H1 (cell line): Measurements from ENCODE around the gene LHFPL3. TPM values are rescaled to one million over a fixed set of nuclear protein-coding genes. Genes with fewer than 3 reads are reported as not detected.

Source experiments
- CTCF ChIA-PET: fragments of 300-600 bp; sonication (Branson Sonifier 250); formaldehyde crosslinking; loops from one replicate; lab custom pipeline; 2021; ENCODE audit not compliant: partially characterized antibody; lab: Charles Lee
- POLR2A ChIA-PET: fragments of 300-600 bp; sonication (Branson Sonifier 250); formaldehyde crosslinking; loops from one replicate; lab custom pipeline; 2021; ENCODE audit warnings: inconsistent platforms; ENCODE audit not compliant: partially characterized antibody; lab: Charles Lee
- DNase-seq, 2 experiments: peaks; one replicate each; pipeline versions ENCODE4 v3.0.0 to v3.0.0-alpha.2; 2010 to 2022; ENCODE audit warnings: low spot score in 2 of 2, low read depth in 1 of 2, mixed read lengths in 1 of 2
- FAIRE-seq: peaks from 2 replicates; lab custom pipeline; 2011; peaks lifted over from hg19 to GRCh38; lab: Jason Lieb, UNC
- H2AFZ ChIP-seq: 2 replicates; pipeline ENCODE4 v1.8.1; 2012; ENCODE audit warnings: low read length, inconsistent platforms
- H2AK5ac ChIP-seq: 2 replicates; pipeline ENCODE4 v1.6.1; 2013; ENCODE audit warnings: low read depth, low read length
- H2BK120ac ChIP-seq: replicated peaks from 2 replicates; pipeline ENCODE3; 2013; ENCODE audit warnings: low read depth, low read length, inconsistent platforms
- H2BK12ac ChIP-seq: 2 replicates; pipeline ENCODE4 v1.6.1; 2013; ENCODE audit warnings: low read depth, low read length
- H2BK15ac ChIP-seq: 2 replicates; pipeline ENCODE4 v1.6.1; 2013; ENCODE audit warnings: low read length
- H2BK20ac ChIP-seq: 2 replicates; pipeline ENCODE4 v1.6.1; 2013; ENCODE audit warnings: low read length
- H2BK5ac ChIP-seq: 2 replicates; pipeline ENCODE4 v1.6.1; 2013; ENCODE audit warnings: low read depth, low read length
- H3K14ac ChIP-seq: 2 replicates; pipeline ENCODE4 v1.6.1; 2013; ENCODE audit warnings: inconsistent platforms; ENCODE audit not compliant: insufficient read length
- H3K18ac ChIP-seq: 2 replicates; pipeline ENCODE4 v1.6.1; 2013; ENCODE audit warnings: low read length; ENCODE audit errors: extremely low read depth
- H3K23ac ChIP-seq: 2 replicates; pipeline ENCODE4 v1.6.1; 2013; ENCODE audit warnings: inconsistent platforms; ENCODE audit not compliant: insufficient read length
- H3K23me2 ChIP-seq: 2 replicates; pipeline ENCODE4 v1.6.1; 2013; ENCODE audit warnings: low read depth, low read length
- H3K27ac ChIP-seq: 2 replicates; pipeline ENCODE4 v1.6.1; 2011; ENCODE audit warnings: low read depth, low read length, inconsistent platforms
- H3K27me3 ChIP-seq, 4 experiments: replicated peaks in 1 of 4; 1 replicate in 1 of 4; 2 replicates in 3 of 4; pipeline versions ENCODE4 v1.6.1 to v1.8.1; 2011 to 2013; ENCODE audit warnings: low read length in 3 of 4, mild to moderate bottlenecking in 3 of 4, inconsistent platforms in 2 of 4, mixed read lengths in 2 of 4, moderate library complexity in 1 of 4; ENCODE audit not compliant: control insufficient read depth in 3 of 4, insufficient read depth in 3 of 4; ENCODE audit errors: extremely low read depth in 1 of 4
- H3K36me3 ChIP-seq, 4 experiments: 2 replicates each; pipeline versions ENCODE4 v1.6.1 to v1.8.1; 2011 to 2013; ENCODE audit warnings: mild to moderate bottlenecking in 4 of 4, low read length in 3 of 4, moderate library complexity in 2 of 4, control low read depth in 1 of 4, inconsistent platforms in 1 of 4; ENCODE audit not compliant: insufficient read depth in 4 of 4, control insufficient read depth in 2 of 4
- H3K4ac ChIP-seq: replicated peaks from 2 replicates; pipeline ENCODE3; 2013; ENCODE audit warnings: low read length, low read depth, mixed read lengths, inconsistent platforms; ENCODE audit not compliant: insufficient read length
- H3K4me1 ChIP-seq, 4 experiments: replicated peaks in 1 of 4; 1 replicate in 1 of 4; 2 replicates in 3 of 4; pipeline versions ENCODE4 v1.6.1 to v1.8.1; 2011 to 2013; ENCODE audit warnings: low read length in 3 of 4, inconsistent platforms in 2 of 4, mixed read lengths in 1 of 4; ENCODE audit not compliant: insufficient read depth in 4 of 4, control insufficient read depth in 3 of 4
- H3K4me2 ChIP-seq, 2 experiments: 2 replicates each; pipeline versions ENCODE4 v1.6.1 to v1.8.1; 2011 to 2013; ENCODE audit warnings: low read depth in 2 of 2, low read length in 2 of 2, control low read depth in 1 of 2, inconsistent platforms in 1 of 2, mild to moderate bottlenecking in 1 of 2; ENCODE audit not compliant: insufficient read depth in 1 of 2
- H3K4me3 ChIP-seq, 4 experiments: fragments of 200-600, 300-600 bp in 1 of 4; sonication (generic), shearing (Covaris generic), sonication (Bioruptor Twin) in 1 of 4; 2 replicates each; pipeline versions ENCODE4 v1.5.1 to v1.8.1; 2011 to 2016; ENCODE audit warnings: low read length in 4 of 4, low read depth in 3 of 4, control low read depth in 2 of 4, inconsistent platforms in 2 of 4, mild to moderate bottlenecking in 2 of 4, mixed read lengths in 1 of 4, moderate library complexity in 1 of 4; ENCODE audit not compliant: insufficient read depth in 2 of 4; ENCODE audit errors: extremely low read depth in 1 of 4
- H3K56ac ChIP-seq: replicated peaks from 2 replicates; pipeline ENCODE3; 2013; ENCODE audit warnings: low read depth, mild to moderate bottlenecking, mixed read lengths, low read length, inconsistent platforms; ENCODE audit not compliant: insufficient read length
- H3K79me1 ChIP-seq: 2 replicates; pipeline ENCODE4 v1.6.1; 2013; ENCODE audit warnings: low read depth, low read length, control low read depth
- H3K79me2 ChIP-seq, 2 experiments: 2 replicates each; pipeline versions ENCODE4 v1.6.1 to v1.8.1; 2012 to 2013; ENCODE audit warnings: low read length in 2 of 2, mild to moderate bottlenecking in 2 of 2, inconsistent platforms in 1 of 2; ENCODE audit not compliant: insufficient read depth in 2 of 2, control insufficient read depth in 1 of 2
- H3K9ac ChIP-seq, 4 experiments: replicated peaks in 1 of 4; 1 replicate in 1 of 4; 2 replicates in 3 of 4; pipeline versions ENCODE4 v1.6.1 to v1.8.1; 2011 to 2013; ENCODE audit warnings: low read depth in 3 of 4, low read length in 3 of 4, control low read depth in 2 of 4, mild to moderate bottlenecking in 2 of 4, moderate library complexity in 2 of 4, inconsistent platforms in 1 of 4; ENCODE audit errors: extremely low read depth in 1 of 4
- H3K9me3 ChIP-seq, 2 experiments: 2 replicates each; pipeline versions ENCODE4 v1.6.1 to v1.8.1; 2012 to 2013; ENCODE audit warnings: mild to moderate bottlenecking in 2 of 2, moderate library complexity in 2 of 2, control low read depth in 1 of 2, inconsistent platforms in 1 of 2, low read depth in 1 of 2, low read length in 1 of 2, mixed read lengths in 1 of 2; ENCODE audit not compliant: insufficient read depth in 2 of 2
- H4K20me1 ChIP-seq, 2 experiments: replicated peaks in 1 of 2; 2 replicates each; pipeline versions ENCODE3 to v1.8.1; 2011 to 2013; ENCODE audit warnings: inconsistent platforms in 2 of 2, low read length in 2 of 2, mild to moderate bottlenecking in 1 of 2; ENCODE audit not compliant: insufficient read depth in 2 of 2, control insufficient read depth in 1 of 2
- H4K5ac ChIP-seq: 2 replicates; pipeline ENCODE4 v1.6.1; 2013; ENCODE audit warnings: low read length, low read depth, mixed read lengths, inconsistent platforms; ENCODE audit not compliant: insufficient read length
- H4K8ac ChIP-seq: 2 replicates; pipeline ENCODE4 v1.8.0; 2013; ENCODE audit warnings: mild to moderate bottlenecking, moderate library complexity, low read length, inconsistent platforms; ENCODE audit not compliant: insufficient read depth; ENCODE audit errors: extremely low read depth
- H4K91ac ChIP-seq: replicated peaks from 2 replicates; pipeline ENCODE3; 2013; ENCODE audit warnings: low read length, mixed read lengths, inconsistent platforms; ENCODE audit not compliant: insufficient read length
- CBX8 ChIP-seq: fragments of 300-800, 300-1000 bp; sonication (generic); IDR thresholded peaks from 2 replicates; pipeline ENCODE4 v1.7.1; 2016; ENCODE audit warnings: low read depth, low read length, borderline replicate concordance
- EP300 ChIP-seq, 2 experiments: IDR thresholded peaks; 1 replicate in 1 of 2; 2 replicates in 1 of 2; pipeline ENCODE4 v1.6.1; 2011 to 2012; ENCODE audit warnings: low read depth in 2 of 2, low read length in 2 of 2, mild to moderate bottlenecking in 2 of 2, borderline replicate concordance in 1 of 2, inconsistent platforms in 1 of 2, moderate library complexity in 1 of 2
- HDAC2 ChIP-seq, 2 experiments: fragments of 300-600 bp in 1 of 2; sonication (generic) in 1 of 2; IDR thresholded peaks; 2 replicates each; pipeline ENCODE4 v1.6.1; 2011 to 2012; ENCODE audit warnings: low read depth in 2 of 2, low read length in 2 of 2, mild to moderate bottlenecking in 2 of 2, moderate library complexity in 2 of 2, borderline replicate concordance in 1 of 2, inconsistent platforms in 1 of 2
- POLR2AphosphoS5 ChIP-seq: IDR thresholded peaks from 2 replicates; pipeline ENCODE4 v1.6.1; 2011; ENCODE audit warnings: low read depth, low read length
- SUZ12 ChIP-seq: fragments of 200-600 bp; sonication (generic); IDR thresholded peaks from 2 replicates; pipeline ENCODE4 v1.6.1; 2012; ENCODE audit warnings: mild to moderate bottlenecking, inconsistent platforms, low read length, moderate library complexity, mixed read lengths
- TEAD4 ChIP-seq: IDR thresholded peaks from 2 replicates; pipeline ENCODE4 v1.6.1; 2012; ENCODE audit warnings: low read depth, low read length, inconsistent platforms, mixed read lengths
- YY1 ChIP-seq: IDR thresholded peaks from 2 replicates; pipeline ENCODE4 v1.6.1; 2011; ENCODE audit warnings: low read depth, mild to moderate bottlenecking, low read length
- WGBS, 2 experiments: shearing (Covaris generic) in 1 of 2; methylation state at CpG; one replicate each; pipeline versions ENCODE4 v1.1.6 to v1.1.7; 2013 to 2015; ENCODE audit warnings: low lambda C conversion rate in 2 of 2, mixed read lengths in 2 of 2, inconsistent platforms in 1 of 2, low coverage in 1 of 2, missing lambda C conversion rate in 1 of 2; ENCODE audit not compliant: insufficient replicate concordance in 2 of 2, insufficient coverage in 1 of 2, insufficient read length in 1 of 2; ENCODE audit errors: extremely low coverage in 1 of 2, missing lambda C conversion rate in 1 of 2; 5-methylcytosine and 5-hydroxymethylcytosine counted together
- polyA plus RNA-seq, 7 experiments: library from polyadenylated mRNA; depleted of rRNA in 3 of 7; stranded (reverse) in 5 of 7; unstranded in 2 of 7; fragments of >200 nt in 5 of 7; fragments of 200-250 nt in 2 of 7; gene quantifications; 1 replicate in 5 of 7; 2 replicates in 1 of 7; 4 replicates in 1 of 7; pipeline versions ENCODE4 v1.2.1 to v1.2.3, GENCODE V29; 2011 to 2013; ENCODE audit warnings: missing spikeins in 2 of 7, mixed read lengths in 2 of 7
- total RNA-seq: library from RNA; stranded (reverse); fragmentation: NEBNext Ultra II Directional; extraction: Animal tissue kit (Norgen Biotek cat#: 25700); gene quantifications from 2 replicates; pipeline ENCODE4 v1.2.1, GENCODE V29; 2021
- TF ChIP-seq, protein P1 (sequence below), 3 experiments: IDR thresholded peaks; 1 replicate in 2 of 3; 2 replicates in 1 of 3; pipeline versions ENCODE4 v1.5.1 to v1.6.1; 2011; ENCODE audit warnings: low read length in 3 of 3, mild to moderate bottlenecking in 3 of 3, inconsistent platforms in 2 of 3, low read depth in 1 of 3, moderate library complexity in 1 of 3; ENCODE audit not compliant: insufficient read depth in 1 of 3; ENCODE audit errors: control extremely low read depth in 1 of 3

The LHFPL3 gene
- total and polyA plus RNA-seq, 2 of the 8 experiments (the other 6 are each of a cell fraction or from before 2014, with no cell fraction given) = 0.24 to 0.50 TPM

- Histone ChIP-seq H2BK5ac (no peak overlapping the region), H3K23ac (no peak overlapping the region), H3K56ac (no peak overlapping the region), H3K4me2 (no peak overlapping the region), H3K9ac (no peak overlapping the region), H3K36me3 (no peaks in the 10 kb centered on the region; a peak in 1 of 8 replicates), H2BK12ac (no peak overlapping the region), H3K27me3 (no peaks in the 10 kb centered on the region), H3K27ac (no peak overlapping the region), H3K4me1 (peaks cover 3 to 11% (median 5%) of the 10 kb centered on the region in 4 experiments; a peak in 6 of 7 replicates), H3K79me2 (no peaks in the 10 kb centered on the region), H2BK15ac (no peak overlapping the region), H3K9me3 (no peaks in the 10 kb centered on the region; a peak in 1 of 4 replicates), H3K14ac (no peak overlapping the region), H4K5ac (no peak overlapping the region), H3K23me2 (no peaks in the 10 kb centered on the region), H3K4me3 (no peak overlapping the region), H3K4ac (no peak overlapping the region), H2BK120ac (no peak overlapping the region), H4K20me1 (no peaks in the 10 kb centered on the region), H4K91ac (no peak overlapping the region), H2AFZ (no peak overlapping the region), H2AK5ac (no peak overlapping the region), H2BK20ac (no peak overlapping the region), H4K8ac (no peak overlapping the region), H3K79me1 (no peaks in the 10 kb centered on the region), H3K18ac (no peak overlapping the region)
- ChIA-PET CTCF (interaction anchor here (2.4 kb wide), 1 partner anchor 71 kb away, joined by 8 read pairs; no protein-coding TSS in a partner anchor), POLR2A (no interaction called here)
- 94% methylated on average over 3 of the region's 3 CpGs; no CpG with 5 or more reads in 1 of the 2 experiments for WGBS, 2 experiments
- FAIRE-seq (no peak), DNase-seq (no peak)
- TF ChIP-seq CBX8 = no peak
- TF ChIP-seq, protein P1, sequence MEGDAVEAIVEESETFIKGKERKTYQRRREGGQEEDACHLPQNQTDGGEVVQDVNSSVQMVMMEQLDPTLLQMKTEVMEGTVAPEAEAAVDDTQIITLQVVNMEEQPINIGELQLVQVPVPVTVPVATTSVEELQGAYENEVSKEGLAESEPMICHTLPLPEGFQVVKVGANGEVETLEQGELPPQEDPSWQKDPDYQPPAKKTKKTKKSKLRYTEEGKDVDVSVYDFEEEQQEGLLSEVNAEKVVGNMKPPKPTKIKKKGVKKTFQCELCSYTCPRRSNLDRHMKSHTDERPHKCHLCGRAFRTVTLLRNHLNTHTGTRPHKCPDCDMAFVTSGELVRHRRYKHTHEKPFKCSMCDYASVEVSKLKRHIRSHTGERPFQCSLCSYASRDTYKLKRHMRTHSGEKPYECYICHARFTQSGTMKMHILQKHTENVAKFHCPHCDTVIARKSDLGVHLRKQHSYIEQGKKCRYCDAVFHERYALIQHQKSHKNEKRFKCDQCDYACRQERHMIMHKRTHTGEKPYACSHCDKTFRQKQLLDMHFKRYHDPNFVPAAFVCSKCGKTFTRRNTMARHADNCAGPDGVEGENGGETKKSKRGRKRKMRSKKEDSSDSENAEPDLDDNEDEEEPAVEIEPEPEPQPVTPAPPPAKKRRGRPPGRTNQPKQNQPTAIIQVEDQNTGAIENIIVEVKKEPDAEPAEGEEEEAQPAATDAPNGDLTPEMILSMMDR (IDR thresholded peaks at IDR 0.05; ENCODE audit: control extremely low read depth in 1 of 3, insufficient read depth in 1 of 3, low read depth in 1 of 3, low read length in 3 of 3) = no peak
- no peak for TF ChIP-seq POLR2AphosphoS5
- TF ChIP-seq TEAD4 = no peak
- no peak for TF ChIP-seq YY1
- TF ChIP-seq SUZ12 = no peak
- no peak for TF ChIP-seq EP300 (IDR thresholded peaks at IDR 0.05; ENCODE audit: borderline replicate concordance in 1 of 2, low read depth in 2 of 2, low read length in 2 of 2)
- TF ChIP-seq HDAC2 (IDR thresholded peaks at IDR 0.05; ENCODE audit: borderline replicate concordance in 1 of 2, low read depth in 2 of 2, low read length in 2 of 2) = no peak
Measured at GRCh38 chr7:104777301-104777800, 448.9 kb downstream of the LHFPL3 start.
